ENCODE data around the gene PDCD7. TPM values are rescaled to one million over a fixed set of nuclear protein-coding genes. Genes with fewer than 3 reads are reported as not detected.

Gene PDCD7
- total RNA-seq, 1 experiment from 2014 or later = 31.6 TPM

DNA sequence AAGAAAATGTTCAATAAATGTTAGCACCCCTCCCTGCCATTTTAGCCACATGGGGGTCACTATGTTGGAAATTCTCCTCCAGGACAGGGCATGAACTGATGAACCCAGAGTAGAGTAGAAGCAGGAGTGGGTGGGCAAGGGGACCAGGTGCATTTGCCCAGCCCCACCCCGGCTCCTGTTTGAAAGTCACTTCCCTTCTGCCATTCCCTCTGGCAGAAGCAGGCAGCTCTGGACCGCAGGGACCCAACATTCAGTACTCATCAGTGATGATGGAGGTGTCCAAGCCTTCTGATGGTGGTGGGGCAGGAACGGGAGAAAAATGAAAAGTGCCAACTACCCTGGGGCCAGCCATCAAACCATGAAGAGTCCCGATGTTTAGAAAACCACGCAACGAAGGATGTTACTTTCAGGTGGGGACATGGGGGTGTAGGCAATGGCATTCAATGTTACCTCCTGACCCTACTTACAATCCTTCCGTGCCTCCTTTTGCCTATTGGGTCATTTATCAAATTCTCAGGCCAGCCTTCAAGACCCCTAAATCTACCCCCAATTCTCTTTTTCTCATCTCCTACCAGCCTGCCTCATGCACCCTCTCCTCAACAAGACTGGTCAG, 35.9 kb downstream of the PDCD7 start:
- Histone ChIP-seq H3K27ac (ENCODE audit: low read depth, low read length) (no peak overlapping the region), H3K4me2 (ENCODE audit: low read length) (no peak overlapping the region), H3K4me1 (ENCODE audit: control insufficient read depth in 1 of 2, insufficient read depth in 2 of 2, low read length in 2 of 2) (no peaks in the 10 kb centered on the region), H3K4me3 (replicated peaks in 1 of 2; ENCODE audit: low read depth in 1 of 2, low read length in 2 of 2) (no peak overlapping the region), H3K9me2 (ENCODE audit: insufficient read depth) (no peaks in the 10 kb centered on the region), H3K79me2 (ENCODE audit: insufficient read depth, low read length) (no peaks in the 10 kb centered on the region), H4K20me1 (ENCODE audit: insufficient read depth) (no peaks in the 10 kb centered on the region), H2AFZ (ENCODE audit: low read depth, low read length, poor library complexity, severe bottlenecking) (no peak overlapping the region), H3K36me3 (ENCODE audit: control insufficient read depth in 1 of 2, insufficient read depth in 2 of 2, low read length in 2 of 2) (peaks cover 6% of the 10 kb centered on the region in 2 experiments; a peak in 3 of 4 replicates), H3K9ac (ENCODE audit: low read length) (no peak overlapping the region), H3K27me3 (ENCODE audit: insufficient read depth, low read length) (no peaks in the 10 kb centered on the region), H3K9me3 (ENCODE audit: control insufficient read depth in 1 of 2, insufficient read depth in 1 of 2, low read depth in 1 of 2, low read length in 2 of 2) (no peaks in the 10 kb centered on the region)
- intact Hi-C loops (cut with micrococcal nuclease) = no loop called here
- ChIA-PET RAD21 (ENCODE audit: low non-redundant PET in 1 of 2, low total read pairs in 2 of 2, uncharacterized antibody in 2 of 2, unreplicated experiment in 2 of 2) (no interaction called here), CTCF (no interaction called here), POLR2A (no interaction called here)
- no TSS peak for BruUV-seq (replicated peaks)
- no peak for DNase-seq (ENCODE audit: low read depth, low spot score)
- ATAC-seq = no peak
- TF ChIP-seq, protein P1, sequence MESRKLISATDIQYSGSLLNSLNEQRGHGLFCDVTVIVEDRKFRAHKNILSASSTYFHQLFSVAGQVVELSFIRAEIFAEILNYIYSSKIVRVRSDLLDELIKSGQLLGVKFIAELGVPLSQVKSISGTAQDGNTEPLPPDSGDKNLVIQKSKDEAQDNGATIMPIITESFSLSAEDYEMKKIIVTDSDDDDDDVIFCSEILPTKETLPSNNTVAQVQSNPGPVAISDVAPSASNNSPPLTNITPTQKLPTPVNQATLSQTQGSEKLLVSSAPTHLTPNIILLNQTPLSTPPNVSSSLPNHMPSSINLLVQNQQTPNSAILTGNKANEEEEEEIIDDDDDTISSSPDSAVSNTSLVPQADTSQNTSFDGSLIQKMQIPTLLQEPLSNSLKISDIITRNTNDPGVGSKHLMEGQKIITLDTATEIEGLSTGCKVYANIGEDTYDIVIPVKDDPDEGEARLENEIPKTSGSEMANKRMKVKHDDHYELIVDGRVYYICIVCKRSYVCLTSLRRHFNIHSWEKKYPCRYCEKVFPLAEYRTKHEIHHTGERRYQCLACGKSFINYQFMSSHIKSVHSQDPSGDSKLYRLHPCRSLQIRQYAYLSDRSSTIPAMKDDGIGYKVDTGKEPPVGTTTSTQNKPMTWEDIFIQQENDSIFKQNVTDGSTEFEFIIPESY (IDR thresholded peaks at IDR 0.05; ENCODE audit: extremely low read depth, insufficient replicate concordance, low read length) = no peak
- TF ChIP-seq EGR1 (IDR thresholded peaks at IDR 0.05; ENCODE audit: low read depth) = no peak

DNA sequence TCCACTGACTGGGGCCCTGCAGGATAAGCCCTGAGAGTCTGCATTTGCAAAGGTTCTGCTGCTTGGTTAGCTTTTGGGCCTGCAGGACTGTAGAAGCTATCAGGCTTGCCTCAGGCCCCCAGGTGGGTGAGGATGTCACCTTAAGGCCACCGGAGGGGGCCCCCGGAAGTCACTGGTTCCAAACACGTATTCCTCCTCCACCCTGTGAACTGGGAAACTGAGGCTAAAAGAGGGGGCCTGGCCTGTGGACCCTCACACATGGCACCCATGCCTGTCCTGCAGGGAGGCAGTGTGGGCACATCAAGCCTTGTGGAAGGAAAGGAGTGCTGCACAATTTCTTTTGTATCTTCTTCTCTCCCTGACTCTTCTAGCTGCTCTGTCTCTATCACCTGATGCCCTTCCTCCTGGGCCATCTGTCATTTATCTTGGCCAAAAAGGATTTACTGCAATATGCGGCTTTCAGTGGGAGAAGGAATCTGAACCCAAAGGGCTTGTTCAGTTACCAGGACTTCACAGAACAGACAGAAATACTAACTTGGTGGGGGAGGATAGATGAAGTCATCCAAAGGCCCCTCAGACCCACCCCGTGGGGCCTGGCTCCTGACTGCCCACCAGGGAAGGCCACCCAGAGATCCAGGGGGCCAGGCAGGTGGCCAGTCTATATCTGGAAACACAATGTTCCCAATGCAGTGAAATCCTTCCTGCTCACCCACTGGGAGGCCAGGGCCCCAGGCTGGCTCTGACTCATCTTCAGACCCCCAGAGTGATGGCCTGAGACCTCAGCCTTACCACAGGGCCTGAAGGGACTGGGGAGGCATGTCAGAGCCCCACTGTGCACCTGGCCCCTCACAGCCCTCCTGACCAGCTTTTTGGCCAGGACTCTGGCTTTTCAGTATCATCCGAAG, 36.9 kb downstream of the PDCD7 start:
- no peak overlapping the region for H3K27ac ChIP-seq (ENCODE audit: low read depth, low read length)
- RAD21 ChIA-PET (ENCODE audit: low non-redundant PET in 1 of 2, low total read pairs in 2 of 2, uncharacterized antibody in 2 of 2, unreplicated experiment in 2 of 2) = no interaction called here
- POLR2A ChIA-PET = no interaction called here
- H3K79me2 ChIP-seq (ENCODE audit: insufficient read depth, low read length) = no peaks in the 10 kb centered on the region
- H2AFZ ChIP-seq (ENCODE audit: low read depth, low read length, poor library complexity, severe bottlenecking) = no peak overlapping the region
- CTCF ChIA-PET = no interaction called here
- DNase-seq (ENCODE audit: low read depth, low spot score) = no peak
- H3K4me3 ChIP-seq (replicated peaks in 1 of 2; ENCODE audit: low read depth in 1 of 2, low read length in 2 of 2) = no peak overlapping the region
- no peaks in the 10 kb centered on the region for H3K9me2 ChIP-seq (ENCODE audit: insufficient read depth)
- no peak overlapping the region for H3K4me2 ChIP-seq (ENCODE audit: low read length)
- no peaks in the 10 kb centered on the region for H4K20me1 ChIP-seq (ENCODE audit: insufficient read depth)
- no TSS peak for BruUV-seq (replicated peaks)
- H3K9me3 ChIP-seq (ENCODE audit: control insufficient read depth in 1 of 2, insufficient read depth in 1 of 2, low read depth in 1 of 2, low read length in 2 of 2) = no peaks in the 10 kb centered on the region
- ATAC-seq = no peak
- intact Hi-C loops (cut with micrococcal nuclease) = no loop called here
- H3K36me3 ChIP-seq (ENCODE audit: control insufficient read depth in 1 of 2, insufficient read depth in 2 of 2, low read length in 2 of 2) = peaks cover 6% of the 10 kb centered on the region in 2 experiments; a peak in 3 of 4 replicates
- H3K4me1 ChIP-seq (ENCODE audit: control insufficient read depth in 1 of 2, insufficient read depth in 2 of 2, low read length in 2 of 2) = no peaks in the 10 kb centered on the region
- no peaks in the 10 kb centered on the region for H3K27me3 ChIP-seq (ENCODE audit: insufficient read depth, low read length)
- no peak overlapping the region for H3K9ac ChIP-seq (ENCODE audit: low read length)
- TF ChIP-seq POLR2AphosphoS5 (IDR thresholded peaks at IDR 0.05; ENCODE audit: low read depth, low read length) (no peak), SP1 (IDR thresholded peaks at IDR 0.05; ENCODE audit: low read depth) (no peak), CEBPB (IDR thresholded peaks at IDR 0.05; ENCODE audit: low read depth) (no peak), EZH2phosphoT487 (IDR thresholded peaks at IDR 0.05; ENCODE audit: borderline replicate concordance) (no peak), JUND (IDR thresholded peaks at IDR 0.05) (no peak), TCF7L2 (IDR thresholded peaks at IDR 0.05; ENCODE audit: borderline replicate concordance, extremely low read depth, insufficient read depth, insufficient read length) (no peak)
- TF ChIP-seq, protein P2, sequence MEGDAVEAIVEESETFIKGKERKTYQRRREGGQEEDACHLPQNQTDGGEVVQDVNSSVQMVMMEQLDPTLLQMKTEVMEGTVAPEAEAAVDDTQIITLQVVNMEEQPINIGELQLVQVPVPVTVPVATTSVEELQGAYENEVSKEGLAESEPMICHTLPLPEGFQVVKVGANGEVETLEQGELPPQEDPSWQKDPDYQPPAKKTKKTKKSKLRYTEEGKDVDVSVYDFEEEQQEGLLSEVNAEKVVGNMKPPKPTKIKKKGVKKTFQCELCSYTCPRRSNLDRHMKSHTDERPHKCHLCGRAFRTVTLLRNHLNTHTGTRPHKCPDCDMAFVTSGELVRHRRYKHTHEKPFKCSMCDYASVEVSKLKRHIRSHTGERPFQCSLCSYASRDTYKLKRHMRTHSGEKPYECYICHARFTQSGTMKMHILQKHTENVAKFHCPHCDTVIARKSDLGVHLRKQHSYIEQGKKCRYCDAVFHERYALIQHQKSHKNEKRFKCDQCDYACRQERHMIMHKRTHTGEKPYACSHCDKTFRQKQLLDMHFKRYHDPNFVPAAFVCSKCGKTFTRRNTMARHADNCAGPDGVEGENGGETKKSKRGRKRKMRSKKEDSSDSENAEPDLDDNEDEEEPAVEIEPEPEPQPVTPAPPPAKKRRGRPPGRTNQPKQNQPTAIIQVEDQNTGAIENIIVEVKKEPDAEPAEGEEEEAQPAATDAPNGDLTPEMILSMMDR (IDR thresholded peaks at IDR 0.05 in 2 of 3, conservative IDR thresholded peaks at IDR 0.05 in 1 of 3; ENCODE audit: borderline replicate concordance in 1 of 3, insufficient read depth in 1 of 3, low read depth in 2 of 3, low read length in 2 of 3) = no peak
